ENCODE results near the gene TSPAN18. TPM values are rescaled to one million over a fixed set of nuclear protein-coding genes. Genes with fewer than 3 reads are reported as not detected.
A peak's percentile ranks its signal among the peaks of the same experiment; 100 is the strongest.

Gene TSPAN18
- polyA plus RNA-seq, 4 donors: 53.1 to 61.4 (median 57.6) TPM

- DNase-seq (ENCODE audit: low read depth in 4 of 4, low spot score in 3 of 4): no peak
These were observed 29.1 kb downstream of the TSPAN18 start for GRCh38 chr11:44755556-44756523.

- DNase-seq (ENCODE audit: low read depth in 4 of 4, low spot score in 3 of 4): no peak
These were observed 32.2 kb downstream of the TSPAN18 start for GRCh38 chr11:44758983-44759382.

- no peak for DNase-seq (ENCODE audit: low read depth in 4 of 4, low spot score in 3 of 4)
These were observed 33.1 kb downstream of the TSPAN18 start for GRCh38 chr11:44759743-44760476.

- no peak for DNase-seq (ENCODE audit: low read depth in 4 of 4, low spot score in 3 of 4)
These were observed 33.7 kb downstream of the TSPAN18 start for GRCh38 chr11:44760477-44760872.

- DNase-seq (ENCODE audit: low read depth in 4 of 4, low spot score in 3 of 4): peak in 3 of 4 donors; percentile 62 to 78 (median 74)
These were observed 34.3 kb downstream of the TSPAN18 start for GRCh38 chr11:44760917-44761550.

- no peak for DNase-seq (ENCODE audit: low read depth in 4 of 4, low spot score in 3 of 4)
These were observed 34.8 kb downstream of the TSPAN18 start for GRCh38 chr11:44761551-44761961.

GRCh38 chr11:44763121-44763820, 36.5 kb downstream of the TSPAN18 start:
- DNase-seq (ENCODE audit: low read depth in 4 of 4, low spot score in 3 of 4): peak in 1 of 4 donors; percentile 49

- no peak for DNase-seq (ENCODE audit: low read depth in 4 of 4, low spot score in 3 of 4)
These were observed 37.8 kb downstream of the TSPAN18 start for GRCh38 chr11:44764583-44764982.

- DNase-seq (ENCODE audit: low read depth in 4 of 4, low spot score in 3 of 4): no peak
These were observed 38.3 kb downstream of the TSPAN18 start for GRCh38 chr11:44765026-44765595.

GRCh38 chr11:44765676-44766075, 38.9 kb downstream of the TSPAN18 start:
- no peak for DNase-seq (ENCODE audit: low read depth in 4 of 4, low spot score in 3 of 4)

- no peak for DNase-seq (ENCODE audit: low read depth in 4 of 4, low spot score in 3 of 4)
These were observed 39.6 kb downstream of the TSPAN18 start for GRCh38 chr11:44766112-44766971.

- no peak for DNase-seq (ENCODE audit: low read depth in 4 of 4, low spot score in 3 of 4)
These were observed 40.2 kb downstream of the TSPAN18 start for GRCh38 chr11:44766972-44767278.

GRCh38 chr11:44767421-44767820, 40.7 kb downstream of the TSPAN18 start:
- DNase-seq (ENCODE audit: low read depth in 4 of 4, low spot score in 3 of 4): no peak

GRCh38 chr11:44770401-44770800, 43.6 kb downstream of the TSPAN18 start:
- DNase-seq (ENCODE audit: low read depth in 4 of 4, low spot score in 3 of 4): no peak

GRCh38 chr11:44771252-44771734, 44.5 kb downstream of the TSPAN18 start:
- DNase-seq (ENCODE audit: low read depth in 4 of 4, low spot score in 3 of 4): no peak

- no peak for DNase-seq (ENCODE audit: low read depth in 4 of 4, low spot score in 3 of 4)
These were observed 45.1 kb downstream of the TSPAN18 start for GRCh38 chr11:44771841-44772240.

- DNase-seq (ENCODE audit: low read depth in 4 of 4, low spot score in 3 of 4): no peak
These were observed 46.7 kb downstream of the TSPAN18 start for GRCh38 chr11:44773351-44773965.

- no peak for DNase-seq (ENCODE audit: low read depth in 4 of 4, low spot score in 3 of 4)
These were observed 47.3 kb downstream of the TSPAN18 start for GRCh38 chr11:44774108-44774507.

GRCh38 chr11:44774731-44775130, 48.0 kb downstream of the TSPAN18 start:
- no peak for DNase-seq (ENCODE audit: low read depth in 4 of 4, low spot score in 3 of 4)

All from right renal pelvis (tissue), 4 donors.